Neural progenitor cell (in vitro differentiated cells): Measurements from ENCODE around the gene KBTBD6. TPM values are rescaled to one million over a fixed set of nuclear protein-coding genes. Genes with fewer than 3 reads are reported as not detected.

Experiments used
- DNase-seq: peaks from one replicate; pipeline ENCODE4 v3.0.0-alpha.2; 2016; ENCODE audit warnings: low spot score
- H2AFZ ChIP-seq: fragments of 200-600 bp; sonication (generic); replicated peaks from 2 replicates; pipeline ENCODE4 v1.6.1; 2016; ENCODE audit warnings: antibody characterized with exemption
- H3F3A ChIP-seq: fragments of 200-600 bp; sonication (generic); 2 replicates; pipeline ENCODE4 v1.6.1; 2016; ENCODE audit warnings: antibody characterized with exemption, low read depth
- H3K27ac ChIP-seq: fragments of 200-600 bp; sonication (generic); 2 replicates; pipeline ENCODE4 v1.5.1; 2016; ENCODE audit warnings: mild to moderate bottlenecking
- H3K27me3 ChIP-seq: fragments of 200-600 bp; sonication (generic); 2 replicates; pipeline ENCODE4 v1.6.1; 2016; ENCODE audit warnings: mild to moderate bottlenecking, moderate library complexity
- H3K36me3 ChIP-seq: fragments of 200-600 bp; sonication (generic); 2 replicates; pipeline ENCODE4 v1.5.1; 2016
- H3K4me1 ChIP-seq: fragments of 200-600 bp; sonication (generic); 2 replicates; pipeline ENCODE4 v1.6.1; 2016; ENCODE audit warnings: mixed run types
- H3K4me2 ChIP-seq: fragments of 200-600 bp; sonication (generic); 2 replicates; pipeline ENCODE4 v1.6.1; 2016
- H3K4me3 ChIP-seq: fragments of 200-600 bp; sonication (generic); 2 replicates; pipeline ENCODE4 v1.5.1; 2016
- H3K79me2 ChIP-seq: fragments of 200-600 bp; sonication (generic); 2 replicates; pipeline ENCODE4 v1.6.1; 2016; ENCODE audit warnings: low read depth
- H3K9ac ChIP-seq: fragments of 200-600 bp; sonication (generic); 2 replicates; pipeline ENCODE4 v1.6.1; 2016
- H3K9me3 ChIP-seq: fragments of 200-600 bp; sonication (generic); 2 replicates; pipeline ENCODE4 v1.5.1; 2016; ENCODE audit warnings: low read depth
- H4K20me1 ChIP-seq: fragments of 200-600 bp; sonication (generic); 2 replicates; pipeline ENCODE4 v1.6.1; 2016; ENCODE audit warnings: low read depth
- H3K27ac Mint-ChIP-seq: 3 replicates; pipeline ENCODE4 v1.8.0; 2021; ENCODE audit warnings: mixed read lengths
- H3K27me3 Mint-ChIP-seq: 2 replicates; pipeline ENCODE4 v1.8.0; 2022; ENCODE audit warnings: low read depth, mild to moderate bottlenecking, inconsistent platforms, moderate library complexity, mixed read lengths; ENCODE audit not compliant: insufficient read depth
- H3K36me3 Mint-ChIP-seq: 3 replicates; pipeline ENCODE4 v1.8.0; 2021; ENCODE audit warnings: mixed read lengths
- H3K4me1 Mint-ChIP-seq: 3 replicates; pipeline ENCODE4 v1.8.0; 2021; ENCODE audit warnings: mixed read lengths
- H3K4me3 Mint-ChIP-seq: 3 replicates; pipeline ENCODE4 v1.8.0; 2021; ENCODE audit warnings: mild to moderate bottlenecking, moderate library complexity, mixed read lengths
- H3K9me3 Mint-ChIP-seq: 3 replicates; pipeline ENCODE4 v1.8.0; 2020; ENCODE audit warnings: mixed read lengths
- CTCF ChIP-seq: fragments of 200-600 bp; sonication (generic); IDR thresholded peaks from 2 replicates; pipeline ENCODE4 v1.5.1; 2017; ENCODE audit warnings: antibody characterized with exemption, mild to moderate bottlenecking
- EZH2 ChIP-seq: fragments of 200-600 bp; sonication (generic); IDR thresholded peaks from 2 replicates; pipeline ENCODE4 v1.6.1; 2017; ENCODE audit warnings: antibody characterized with exemption, mild to moderate bottlenecking, moderate library complexity
- EZH2phosphoT487 ChIP-seq: fragments of 200-600 bp; sonication (generic); IDR thresholded peaks from 2 replicates; pipeline ENCODE4 v1.6.1; 2017; ENCODE audit warnings: antibody characterized with exemption
- total RNA-seq: library from RNA; depleted of rRNA; stranded (reverse); fragments of >200 nt; gene quantifications from 2 replicates; pipeline ENCODE4 v1.2.3, GENCODE V29; 2015; ENCODE audit warnings: low replicate concordance

KBTBD6 gene
- total RNA-seq, 1 donor from 2014 or later = 14.4 TPM

GRCh38 chr13:41111454-41111853 lies 21.1 kb downstream of the KBTBD6 start:
- Histone ChIP-seq H3K4me1 (no peaks in the 10 kb centered on the region), H4K20me1 (no peaks in the 10 kb centered on the region), H3K27ac (no peak overlapping the region), H3F3A (no peaks in the 10 kb centered on the region), H2AFZ (no peak overlapping the region), H3K4me2 (no peak overlapping the region), H3K27me3 (no peaks in the 10 kb centered on the region), H3K79me2 (no peaks in the 10 kb centered on the region), H3K9ac (no peak overlapping the region), H3K36me3 (no peaks in the 10 kb centered on the region), H3K9me3 (no peaks in the 10 kb centered on the region), H3K4me3 (no peak overlapping the region)
- Mint-ChIP-seq H3K4me1 (peaks cover 2% of the 10 kb centered on the region), H3K27ac (no peak overlapping the region), H3K27me3 (peaks cover 4% of the 10 kb centered on the region), H3K9me3 (no peaks in the 10 kb centered on the region), H3K4me3 (no peak overlapping the region), H3K36me3 (no peaks in the 10 kb centered on the region)
- TF ChIP-seq EZH2 (no peak), CTCF (no peak), EZH2phosphoT487 (no peak)
- no peak for DNase-seq

GRCh38 chr13:41107584-41108014 lies 25.0 kb downstream of the KBTBD6 start:
- no peaks in the 10 kb centered on the region for H3F3A ChIP-seq
- Mint-ChIP-seq H3K27ac (no peak overlapping the region), H3K9me3 (no peaks in the 10 kb centered on the region), H3K4me1 (peaks cover 2% of the 10 kb centered on the region), H3K36me3 (no peaks in the 10 kb centered on the region), H3K27me3 (peaks cover 4% of the 10 kb centered on the region), H3K4me3 (no peak overlapping the region)
- H3K9ac ChIP-seq = no peak overlapping the region
- no peaks in the 10 kb centered on the region for H4K20me1 ChIP-seq
- H3K79me2 ChIP-seq = no peaks in the 10 kb centered on the region
- H3K4me1 ChIP-seq = no peaks in the 10 kb centered on the region
- DNase-seq = peak; percentile 18
- no peaks in the 10 kb centered on the region for H3K27me3 ChIP-seq
- H3K4me3 ChIP-seq = no peak overlapping the region
- no peak for TF ChIP-seq CTCF
- no peak for TF ChIP-seq EZH2phosphoT487
- TF ChIP-seq EZH2 = no peak
- no peaks in the 10 kb centered on the region for H3K9me3 ChIP-seq
- no peak overlapping the region for H3K4me2 ChIP-seq
- no peaks in the 10 kb centered on the region for H3K36me3 ChIP-seq
- H2AFZ ChIP-seq = peak overlapping the region; percentile 76
- H3K27ac ChIP-seq = no peak overlapping the region

- H3K27me3 Mint-ChIP-seq = peaks cover 4% of the 10 kb centered on the region
- H3K36me3 Mint-ChIP-seq = no peaks in the 10 kb centered on the region
- no peaks in the 10 kb centered on the region for H3F3A ChIP-seq
- peak; percentile 23 for DNase-seq
- H3K9ac ChIP-seq = no peak overlapping the region
- no peak overlapping the region for H3K4me3 Mint-ChIP-seq
- H3K9me3 Mint-ChIP-seq = no peaks in the 10 kb centered on the region
- H3K27ac Mint-ChIP-seq = peak overlapping the region; percentile 15
- H3K4me1 ChIP-seq = no peaks in the 10 kb centered on the region
- no peaks in the 10 kb centered on the region for H3K36me3 ChIP-seq
- H2AFZ ChIP-seq = peak overlapping the region; percentile 76
- H3K79me2 ChIP-seq = no peaks in the 10 kb centered on the region
- H3K4me2 ChIP-seq = no peak overlapping the region
- TF ChIP-seq EZH2phosphoT487 = no peak
- no peak for TF ChIP-seq EZH2
- no peak for TF ChIP-seq CTCF
- H4K20me1 ChIP-seq = no peaks in the 10 kb centered on the region
- no peaks in the 10 kb centered on the region for H3K9me3 ChIP-seq
- H3K4me3 ChIP-seq = no peak overlapping the region
- no peaks in the 10 kb centered on the region for H3K27me3 ChIP-seq
- H3K4me1 Mint-ChIP-seq = peaks cover 2% of the 10 kb centered on the region
- no peak overlapping the region for H3K27ac ChIP-seq
Observed at GRCh38 chr13:41107104-41107571, 25.5 kb downstream of the KBTBD6 start.
